A549 (cell line): Measurements from ENCODE around the gene EXOC4. TPM values are rescaled to one million over a fixed set of nuclear protein-coding genes. Genes with fewer than 3 reads are reported as not detected.

Experiments used
- ATAC-seq, 2 experiments: fragments of 200-7000 bp in 1 of 2; fragments of >200 bp in 1 of 2; cut with Nextera tagmentation in 1 of 2; cut with Tn5 transposase in 1 of 2; 3 replicates each; pipeline versions ENCODE4 v1.8.0 to v1.9.1; 2018 to 2020; ENCODE audit warnings: mild to moderate bottlenecking in 1 of 2, moderate library complexity in 1 of 2
- CTCF ChIA-PET: fragments of 300-600 bp; sonication (Branson Sonifier 250); formaldehyde crosslinking; extraction: SDS; loops from one replicate; lab custom pipeline; 2021; ENCODE audit warnings: antibody characterized with exemption, inconsistent platforms; lab: Yijun Ruan, JAX
- POLR2A ChIA-PET: fragments of 350-600 bp; formaldehyde crosslinking; extraction: SDS; loops from one replicate; lab custom pipeline; 2021; ENCODE audit warnings: antibody characterized with exemption, inconsistent platforms; lab: Yijun Ruan, JAX
- DNase-seq, 2 experiments: peaks; one replicate each; pipeline versions ENCODE4 v3.0.0 to v3.0.0-alpha.2; 2011 to 2016; ENCODE audit warnings: low read depth in 1 of 2, low spot score in 1 of 2
- FAIRE-seq: peaks from 2 replicates; lab custom pipeline; 2011; peaks lifted over from hg19 to GRCh38; lab: Jason Lieb, UNC
- H3K27ac ChIP-seq, 2 experiments: fragments of >200 bp; sonication (Bioruptor Twin); formaldehyde crosslinking; 3 replicates each; pipeline ENCODE4 v1.5.1; 2016 to 2017
- H3K4me1 ChIP-seq: fragments of >200 bp; sonication (Bioruptor Twin); formaldehyde crosslinking; 3 replicates; pipeline ENCODE4 v1.6.1; 2016
- H3K4me2 ChIP-seq: fragments of >200 bp; sonication (Bioruptor Twin); formaldehyde crosslinking; 3 replicates; pipeline ENCODE4 v1.6.1; 2016
- H3K4me3 ChIP-seq: fragments of >200 bp; sonication (Bioruptor Twin); formaldehyde crosslinking; 3 replicates; pipeline ENCODE4 v1.5.1; 2016
- H3K9me3 ChIP-seq: fragments of >200 bp; sonication (Bioruptor Twin); formaldehyde crosslinking; 3 replicates; pipeline ENCODE4 v1.6.1; 2016
- CBX2 ChIP-seq: fragments of 200-600 bp; sonication (generic); IDR thresholded peaks from 2 replicates; pipeline ENCODE4 v1.6.1; 2016; ENCODE audit warnings: low read depth, mild to moderate bottlenecking, borderline replicate concordance
- CEBPB ChIP-seq, 2 experiments: fragments of >200 bp in 1 of 2; sonication (Bioruptor Twin) in 1 of 2; formaldehyde crosslinking in 1 of 2; IDR thresholded peaks; 2 replicates each; pipeline ENCODE4 v1.6.1; 2012 to 2016
- CHD4 ChIP-seq: fragments of 200-600 bp; sonication (generic); IDR thresholded peaks from 2 replicates; pipeline ENCODE4 v1.6.1; 2016; ENCODE audit warnings: antibody characterized with exemption, mild to moderate bottlenecking, borderline replicate concordance
- EHMT2 ChIP-seq: fragments of 200-600 bp; sonication (generic); IDR thresholded peaks from 2 replicates; pipeline ENCODE4 v1.6.1; 2016; ENCODE audit warnings: antibody characterized with exemption, low read depth, mild to moderate bottlenecking, moderate library complexity
- FOXS1 ChIP-seq: fragments of 250-450 bp; sonication (Bioruptor Pico); IDR thresholded peaks from 2 replicates; pipeline ENCODE4 v1.5.0; 2020; ENCODE audit warnings: mild to moderate bottlenecking, moderate library complexity
- HOXA7 ChIP-seq: fragments of 250-450 bp; sonication (Bioruptor Pico); IDR thresholded peaks from 2 replicates; pipeline ENCODE4 v1.5.0; 2020; ENCODE audit warnings: mild to moderate bottlenecking, moderate library complexity
- HOXB13 ChIP-seq: fragments of 250-450 bp; sonication (Bioruptor Pico); IDR thresholded peaks from 2 replicates; pipeline ENCODE4 v1.5.0; 2020; ENCODE audit warnings: low read depth, mild to moderate bottlenecking, moderate library complexity
- HOXB5 ChIP-seq: fragments of 250-450 bp; sonication (Bioruptor Pico); IDR thresholded peaks from 2 replicates; pipeline ENCODE4 v1.5.0; 2020; ENCODE audit warnings: mild to moderate bottlenecking, moderate library complexity
- MAFK ChIP-seq: fragments of 450-650 bp; IDR thresholded peaks from 2 replicates; pipeline ENCODE4 v1.6.1; 2014; ENCODE audit not compliant: partially characterized antibody
- MYC ChIP-seq: IDR thresholded peaks from 2 replicates; pipeline ENCODE4 v1.6.1; 2012; ENCODE audit warnings: mild to moderate bottlenecking, inconsistent platforms, low read length, improper control_type of control experiment, borderline replicate concordance
- NPAS2 ChIP-seq: fragments of 250-450 bp; sonication (Bioruptor Pico); IDR thresholded peaks from 2 replicates; pipeline ENCODE4 v1.8.0; 2022; ENCODE audit warnings: mild to moderate bottlenecking, moderate library complexity, borderline replicate concordance
- PHF8 ChIP-seq: fragments of 200-600 bp; sonication (generic); IDR thresholded peaks from 2 replicates; pipeline ENCODE4 v1.6.1; 2016; ENCODE audit warnings: low read depth, mild to moderate bottlenecking, antibody characterized with exemption, moderate library complexity, borderline replicate concordance
- POLR2A ChIP-seq: IDR thresholded peaks from 2 replicates; pipeline ENCODE4 v1.6.1; 2012; ENCODE audit warnings: mild to moderate bottlenecking, low read length
- RAD21 ChIP-seq, 2 experiments: fragments of >200 bp in 1 of 2; sonication (Bioruptor Twin) in 1 of 2; formaldehyde crosslinking in 1 of 2; IDR thresholded peaks in 1 of 2; conservative IDR thresholded peaks in 1 of 2; 2 replicates in 1 of 2; 3 replicates in 1 of 2; pipeline ENCODE4 v1.6.1; 2012 to 2018; ENCODE audit warnings: inconsistent platforms in 1 of 2
- RARB ChIP-seq: fragments of 250-450 bp; sonication (Bioruptor Pico); IDR thresholded peaks from 2 replicates; pipeline ENCODE4 v1.8.0; 2021; ENCODE audit warnings: mild to moderate bottlenecking, moderate library complexity
- RCOR1 ChIP-seq: fragments of 150-350 bp; IDR thresholded peaks from 2 replicates; pipeline ENCODE4 v1.6.1; 2014; ENCODE audit warnings: antibody characterized with exemption, low read length, low read depth
- RFX5 ChIP-seq: fragments of 450-650 bp; IDR thresholded peaks from 2 replicates; pipeline ENCODE4 v1.7.1; 2014; ENCODE audit warnings: antibody characterized with exemption, mild to moderate bottlenecking, moderate library complexity
- RNF2 ChIP-seq: fragments of 200-600 bp; sonication (generic); IDR thresholded peaks from 2 replicates; pipeline ENCODE4 v1.6.1; 2016; ENCODE audit warnings: low read depth, mild to moderate bottlenecking, antibody characterized with exemption, moderate library complexity, borderline replicate concordance
- TFCP2L1 ChIP-seq: fragments of 250-450 bp; sonication (Bioruptor Pico); IDR thresholded peaks from 2 replicates; pipeline ENCODE4 v1.5.0; 2021; ENCODE audit warnings: mild to moderate bottlenecking
- ZSCAN20 ChIP-seq: fragments of 250-450 bp; sonication (Bioruptor Pico); IDR thresholded peaks from 2 replicates; pipeline ENCODE4 v1.8.0; 2022; ENCODE audit warnings: mild to moderate bottlenecking, moderate library complexity
- WGBS: methylation state at CpG from one replicate; pipeline ENCODE4 v1.1.6; 2017; ENCODE audit errors: missing lambda C conversion rate; 5-methylcytosine and 5-hydroxymethylcytosine counted together
- polyA plus RNA-seq, 4 experiments: library from polyadenylated mRNA; depleted of rRNA in 3 of 4; stranded (reverse); fragments of >200 nt; fragmentation: RNase III in 1 of 4; extraction: RNeasy Plus Mini Kit Qiagen cat#74134 plus additional on column Dnase treatment in 1 of 4; gene quantifications; 2 replicates in 3 of 4; 3 replicates in 1 of 4; pipeline ENCODE4 v1.2.3, GENCODE V29; 2011 to 2017

EXOC4 gene
- polyA plus RNA-seq, 2 of the 4 experiments (the other 2 are of a cell fraction) = 33.4 to 73.1 TPM

GRCh38 chr7:134004829-134005505, 752.1 kb downstream of the EXOC4 start:
- H3K9me3 ChIP-seq = no peaks in the 10 kb centered on the region
- CTCF ChIA-PET = interaction anchor here (1.0 kb wide), 1 partner anchor 11 kb away, joined by 4 read pairs; no protein-coding TSS in a partner anchor
- peak; percentile 76 for FAIRE-seq
- H3K4me1 ChIP-seq = no peaks in the 10 kb centered on the region
- DNase-seq = no peak
- POLR2A ChIA-PET = no interaction called here
- ATAC-seq = no peak
- WGBS = 91% methylated on average over 6 of the region's 6 CpGs
- no peak overlapping the region for H3K27ac ChIP-seq
- TF ChIP-seq TFCP2L1 (CRISPR knock-in tag) = no peak
- TF ChIP-seq MAFK = no peak
- TF ChIP-seq PHF8 = no peak
- TF ChIP-seq HOXB5 = no peak
- no peak for TF ChIP-seq RNF2
- TF ChIP-seq RAD21 (conservative IDR thresholded peaks at IDR 0.05 in 1 of 2, IDR thresholded peaks at IDR 0.05 in 1 of 2) = no peak
- TF ChIP-seq EHMT2 = no peak
- TF ChIP-seq CEBPB (IDR thresholded peaks at IDR 0.05) = no peak
- no peak for TF ChIP-seq HOXB13
- no peak for TF ChIP-seq HOXA7 (CRISPR knock-in tag)
- no peak overlapping the region for H3K4me2 ChIP-seq
- no peak overlapping the region for H3K4me3 ChIP-seq

- Histone ChIP-seq H3K4me3 (no peak overlapping the region), H3K4me2 (no peak overlapping the region), H3K4me1 (peaks cover 5% of the 10 kb centered on the region; the same call in 1 of the 3 replicates), H3K9me3 (no peaks in the 10 kb centered on the region), H3K27ac (no peak overlapping the region)
- POLR2A ChIA-PET = no interaction called here
- FAIRE-seq (peak; percentile 23), DNase-seq (no peak), ATAC-seq (no peak)
- 90% methylated on average over 4 of the region's 4 CpGs for whole genome bisulfite sequencing
- TF ChIP-seq MAFK (peak; percentile 70), RAD21 (conservative IDR thresholded peaks at IDR 0.05 in 1 of 2, IDR thresholded peaks at IDR 0.05 in 1 of 2) (no peak), RARB (CRISPR knock-in tag) (no peak), FOXS1 (CRISPR knock-in tag) (no peak), MYC (no peak), CHD4 (no peak), POLR2A (no peak), NPAS2 (CRISPR knock-in tag) (no peak), RNF2 (no peak)
- CTCF ChIA-PET = no interaction called here
Measured at GRCh38 chr7:134009314-134010110, 756.6 kb downstream of the EXOC4 start.

GRCh38 chr7:134013249-134013648, 760.4 kb downstream of the EXOC4 start:
- FAIRE-seq (no peak), ATAC-seq (no peak), DNase-seq (no peak)
- no peak overlapping the region for H3K27ac ChIP-seq
- H3K9me3 ChIP-seq = no peaks in the 10 kb centered on the region
- ChIA-PET CTCF (interaction anchor here (1.3 kb wide), 1 partner anchor 1303 kb away, joined by 3 read pairs; no protein-coding TSS in a partner anchor), POLR2A (no interaction called here)
- peaks cover 7% of the 10 kb centered on the region; the same call in 1 of the 3 replicates for H3K4me1 ChIP-seq
- no peak for TF ChIP-seq RCOR1
- TF ChIP-seq RNF2 = no peak
- no peak for TF ChIP-seq CBX2
- TF ChIP-seq RFX5 = no peak
- TF ChIP-seq FOXS1 (CRISPR knock-in tag) = no peak
- TF ChIP-seq ZSCAN20 (CRISPR knock-in tag) = no peak
- no peak for TF ChIP-seq CEBPB (IDR thresholded peaks at IDR 0.05)
- no peak overlapping the region for H3K4me2 ChIP-seq
- H3K4me3 ChIP-seq = no peak overlapping the region
- WGBS = 81% methylated on average over 1 of the region's 1 CpG
